ENCODE results near the gene COQ10B. TPM values are rescaled to one million over a fixed set of nuclear protein-coding genes. Genes with fewer than 3 reads are reported as not detected.

The COQ10B gene
- total RNA-seq, 3 donors from 2014 or later = 28.1 to 32.4 (median 31.7) TPM

DNA sequence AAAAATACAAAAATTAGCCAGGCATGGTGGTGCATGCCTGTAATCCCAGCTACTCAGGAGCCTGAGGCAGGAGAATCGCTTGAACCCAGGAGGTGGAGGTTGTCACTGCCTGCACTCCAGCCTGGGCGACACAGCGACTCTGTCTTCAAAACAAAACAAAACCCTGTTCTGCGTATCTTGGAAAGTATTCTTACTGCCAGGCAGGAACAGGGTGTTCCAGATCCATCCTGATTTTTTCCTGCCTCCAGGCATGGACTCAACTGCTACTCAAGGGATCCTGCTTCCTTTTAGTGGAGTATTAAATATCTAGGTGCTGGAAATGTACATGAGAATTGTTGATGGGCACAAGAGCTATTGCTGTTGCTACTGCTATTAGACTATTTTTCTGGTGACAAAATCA is 34.0 kb downstream of the COQ10B start:
- Histone ChIP-seq H3K9me3 (peaks cover 20% of the 10 kb centered on the region), H3K4me3 (no peak overlapping the region), H3K36me3 (ENCODE audit: low read depth) (no peaks in the 10 kb centered on the region), H3K4me1 (ENCODE audit: low read depth) (no peaks in the 10 kb centered on the region)
- TF ChIP-seq, protein P1, sequence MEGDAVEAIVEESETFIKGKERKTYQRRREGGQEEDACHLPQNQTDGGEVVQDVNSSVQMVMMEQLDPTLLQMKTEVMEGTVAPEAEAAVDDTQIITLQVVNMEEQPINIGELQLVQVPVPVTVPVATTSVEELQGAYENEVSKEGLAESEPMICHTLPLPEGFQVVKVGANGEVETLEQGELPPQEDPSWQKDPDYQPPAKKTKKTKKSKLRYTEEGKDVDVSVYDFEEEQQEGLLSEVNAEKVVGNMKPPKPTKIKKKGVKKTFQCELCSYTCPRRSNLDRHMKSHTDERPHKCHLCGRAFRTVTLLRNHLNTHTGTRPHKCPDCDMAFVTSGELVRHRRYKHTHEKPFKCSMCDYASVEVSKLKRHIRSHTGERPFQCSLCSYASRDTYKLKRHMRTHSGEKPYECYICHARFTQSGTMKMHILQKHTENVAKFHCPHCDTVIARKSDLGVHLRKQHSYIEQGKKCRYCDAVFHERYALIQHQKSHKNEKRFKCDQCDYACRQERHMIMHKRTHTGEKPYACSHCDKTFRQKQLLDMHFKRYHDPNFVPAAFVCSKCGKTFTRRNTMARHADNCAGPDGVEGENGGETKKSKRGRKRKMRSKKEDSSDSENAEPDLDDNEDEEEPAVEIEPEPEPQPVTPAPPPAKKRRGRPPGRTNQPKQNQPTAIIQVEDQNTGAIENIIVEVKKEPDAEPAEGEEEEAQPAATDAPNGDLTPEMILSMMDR (IDR thresholded peaks at IDR 0.05) = no peak
- ATAC-seq (no peak), DNase-seq (no peak)
- intact Hi-C loops (cut with DNase I, micrococcal nuclease) = no loop called here

DNA sequence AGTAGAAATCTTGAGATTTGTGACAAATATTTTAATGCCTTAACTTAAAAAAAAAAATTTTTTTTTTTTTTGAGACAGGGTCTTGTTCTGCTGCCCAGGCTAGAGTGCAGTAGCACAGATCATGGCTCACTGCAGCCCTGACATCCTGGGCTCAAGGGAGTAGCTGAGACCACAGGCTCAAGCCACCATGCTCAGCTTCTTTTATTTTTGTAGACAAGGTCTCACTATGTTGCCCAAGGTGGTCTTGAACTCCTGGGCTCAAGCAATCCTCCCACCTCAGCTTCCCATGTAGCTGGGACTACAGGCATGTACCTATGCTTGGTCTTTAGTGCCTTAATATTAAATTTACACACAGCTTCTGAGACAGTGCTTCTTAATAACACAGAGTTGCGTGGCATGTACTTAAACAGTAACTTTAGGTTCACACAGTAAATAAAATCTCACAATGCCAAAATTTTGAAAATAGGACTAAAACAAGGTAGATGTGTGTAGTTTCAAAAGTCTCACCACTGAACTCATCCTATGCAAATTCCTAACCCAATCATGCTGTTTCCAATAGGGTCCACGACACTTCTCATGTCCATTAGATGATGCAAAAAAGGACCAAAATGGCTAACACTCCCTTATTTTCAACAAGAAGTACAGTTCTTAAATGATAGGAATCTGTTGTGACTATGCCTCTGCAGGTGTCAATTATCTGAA is 42.2 kb downstream of the COQ10B start:
- ATAC-seq (no peak), DNase-seq (no peak)
- intact Hi-C loops (cut with DNase I, micrococcal nuclease) = no loop called here
- no peaks in the 10 kb centered on the region for H3K36me3 ChIP-seq (ENCODE audit: low read depth)
- TF ChIP-seq, protein P1 (IDR thresholded peaks at IDR 0.05) = no peak
- H3K4me3 ChIP-seq = no peak overlapping the region
- no peaks in the 10 kb centered on the region for H3K9me3 ChIP-seq
- peaks cover 25% of the 10 kb centered on the region for H3K4me1 ChIP-seq (ENCODE audit: low read depth)

GRCh38 chr2:197496695-197497094 is 43.3 kb downstream of the COQ10B start:
- TF ChIP-seq, protein P1 (IDR thresholded peaks at IDR 0.05) = no peak
- ATAC-seq = no peak
- intact Hi-C loops (cut with DNase I, micrococcal nuclease) = no loop called here
- Histone ChIP-seq H3K9me3 (no peaks in the 10 kb centered on the region), H3K36me3 (ENCODE audit: low read depth) (no peaks in the 10 kb centered on the region), H3K4me1 (ENCODE audit: low read depth) (peaks cover 31% of the 10 kb centered on the region), H3K4me3 (no peak overlapping the region)
- DNase-seq = no peak

DNA sequence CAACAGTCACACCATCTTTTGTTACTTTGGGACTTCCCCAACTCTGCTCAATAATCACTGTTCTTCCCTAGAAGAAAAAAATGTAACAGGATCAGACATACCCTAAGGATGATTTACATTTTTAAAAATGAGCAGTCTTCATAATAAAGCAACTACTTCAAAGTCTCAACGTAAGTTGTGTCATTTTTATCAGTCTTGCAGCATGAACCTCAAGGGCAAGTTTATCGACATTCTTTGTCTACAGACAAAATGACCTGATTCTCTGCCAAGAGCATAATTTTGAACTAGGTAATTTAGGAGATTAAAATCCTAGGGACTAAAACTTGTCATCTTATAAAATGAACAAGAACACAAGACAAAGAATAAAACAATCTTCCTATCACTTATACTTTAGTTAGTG is 44.0 kb downstream of the COQ10B start:
- TF ChIP-seq, protein P1 (IDR thresholded peaks at IDR 0.05) = no peak
- no peak overlapping the region for H3K4me3 ChIP-seq
- DNase-seq (no peak), ATAC-seq (no peak)
- no peaks in the 10 kb centered on the region for H3K36me3 ChIP-seq (ENCODE audit: low read depth)
- intact Hi-C loops (cut with DNase I, micrococcal nuclease) = no loop called here
- H3K4me1 ChIP-seq (ENCODE audit: low read depth) = peaks cover 35% of the 10 kb centered on the region
- no peaks in the 10 kb centered on the region for H3K9me3 ChIP-seq

DNA sequence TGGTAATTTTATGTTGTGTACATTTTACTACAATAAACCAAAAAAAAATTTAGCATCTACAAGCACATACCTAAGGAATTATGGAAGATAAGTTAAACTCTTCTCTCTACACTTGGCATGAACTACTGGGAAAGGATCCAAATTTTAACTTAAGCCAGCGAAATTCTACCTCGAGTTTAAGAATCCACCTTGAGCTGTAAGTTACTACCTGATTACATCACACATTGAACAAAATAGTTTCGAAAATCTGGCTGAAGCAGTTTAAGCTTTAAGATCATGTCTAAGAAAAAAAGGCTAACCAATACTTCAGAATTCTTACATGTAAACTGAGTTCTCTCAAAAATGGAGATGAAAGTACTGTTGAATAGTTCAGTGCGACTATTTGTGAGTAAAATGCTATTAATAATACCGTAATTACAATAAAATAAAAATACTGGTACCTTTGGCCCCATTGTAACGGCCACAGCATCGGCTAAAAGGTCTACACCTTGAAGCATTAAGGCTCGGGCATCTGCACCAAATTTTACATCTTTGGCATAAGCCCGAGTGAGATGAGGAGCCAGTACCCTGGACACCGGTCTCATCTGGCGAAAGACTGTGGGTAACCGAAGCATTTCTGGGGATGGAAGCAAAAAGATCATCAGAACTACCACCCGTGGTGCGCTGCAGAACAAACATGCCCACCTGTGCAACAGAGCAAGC is 45.0 kb downstream of the COQ10B start:
- Histone ChIP-seq H3K9me3 (no peaks in the 10 kb centered on the region), H3K4me3 (peak overlapping the region; percentile 88), H3K36me3 (ENCODE audit: low read depth) (no peaks in the 10 kb centered on the region), H3K4me1 (ENCODE audit: low read depth) (peaks cover 44% of the 10 kb centered on the region)
- TF ChIP-seq, protein P1 (IDR thresholded peaks at IDR 0.05) = no peak
- no peak for DNase-seq
- intact Hi-C loops (cut with DNase I, micrococcal nuclease) = no loop called here
- no peak for ATAC-seq
